ENCODE data around the gene MYO5B.
"Not testable (repeated sequence)": the region's sequence is repeated elsewhere in the genome, so short reads cannot be mapped to it uniquely, and the experiment has no call there.

DNA sequence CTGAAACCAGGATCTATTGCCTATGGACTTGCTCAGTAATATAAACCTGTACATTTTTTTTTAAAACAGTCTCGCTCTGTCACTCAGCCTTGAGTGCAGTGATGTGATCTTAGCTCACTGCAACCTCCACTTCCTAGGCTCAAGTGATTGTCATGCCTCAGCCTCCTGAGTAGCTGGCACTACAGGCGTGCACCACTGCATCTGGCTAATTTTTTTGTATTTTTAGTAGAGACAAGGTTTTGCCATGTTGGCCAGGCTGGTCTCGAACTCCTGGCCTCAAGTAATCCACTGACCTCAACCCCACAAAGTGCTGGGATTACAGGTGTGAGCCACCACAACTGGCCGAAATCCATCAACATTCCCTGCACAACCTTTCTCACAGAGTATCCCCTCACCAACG is 100.2 kb downstream of the MYO5B start:
- TF ChIP-seq MXI1 (IDR thresholded peaks at IDR 0.05; ENCODE audit: low read depth, low read length); LARP7 (IDR thresholded peaks at IDR 0.05); CTCF (IDR thresholded peaks at IDR 0.05 in 2 of 3, conservative IDR thresholded peaks at IDR 0.05 in 1 of 3; ENCODE audit: control insufficient read depth in 2 of 3, extremely low read depth in 1 of 3, insufficient read depth in 1 of 3, low read depth in 3 of 3, low read length in 3 of 3); GABPA (IDR thresholded peaks at IDR 0.05; ENCODE audit: low read depth); RFX5 (IDR thresholded peaks at IDR 0.05; ENCODE audit: low read depth, low read length); YBX1 (IDR thresholded peaks at IDR 0.05); EP300 (IDR thresholded peaks at IDR 0.05; ENCODE audit: borderline replicate concordance in 1 of 2, control insufficient read depth in 1 of 2, low read depth in 2 of 2, low read length in 2 of 2); ZBTB33 (IDR thresholded peaks at IDR 0.05): not testable (repeated sequence)
- TF ChIP-seq, protein P1, sequence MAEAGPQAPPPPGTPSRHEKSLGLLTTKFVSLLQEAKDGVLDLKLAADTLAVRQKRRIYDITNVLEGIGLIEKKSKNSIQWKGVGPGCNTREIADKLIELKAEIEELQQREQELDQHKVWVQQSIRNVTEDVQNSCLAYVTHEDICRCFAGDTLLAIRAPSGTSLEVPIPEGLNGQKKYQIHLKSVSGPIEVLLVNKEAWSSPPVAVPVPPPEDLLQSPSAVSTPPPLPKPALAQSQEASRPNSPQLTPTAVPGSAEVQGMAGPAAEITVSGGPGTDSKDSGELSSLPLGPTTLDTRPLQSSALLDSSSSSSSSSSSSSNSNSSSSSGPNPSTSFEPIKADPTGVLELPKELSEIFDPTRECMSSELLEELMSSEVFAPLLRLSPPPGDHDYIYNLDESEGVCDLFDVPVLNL (IDR thresholded peaks at IDR 0.05; ENCODE audit: low read depth, low read length): not testable (repeated sequence)
- TF ChIP-seq, protein P2, sequence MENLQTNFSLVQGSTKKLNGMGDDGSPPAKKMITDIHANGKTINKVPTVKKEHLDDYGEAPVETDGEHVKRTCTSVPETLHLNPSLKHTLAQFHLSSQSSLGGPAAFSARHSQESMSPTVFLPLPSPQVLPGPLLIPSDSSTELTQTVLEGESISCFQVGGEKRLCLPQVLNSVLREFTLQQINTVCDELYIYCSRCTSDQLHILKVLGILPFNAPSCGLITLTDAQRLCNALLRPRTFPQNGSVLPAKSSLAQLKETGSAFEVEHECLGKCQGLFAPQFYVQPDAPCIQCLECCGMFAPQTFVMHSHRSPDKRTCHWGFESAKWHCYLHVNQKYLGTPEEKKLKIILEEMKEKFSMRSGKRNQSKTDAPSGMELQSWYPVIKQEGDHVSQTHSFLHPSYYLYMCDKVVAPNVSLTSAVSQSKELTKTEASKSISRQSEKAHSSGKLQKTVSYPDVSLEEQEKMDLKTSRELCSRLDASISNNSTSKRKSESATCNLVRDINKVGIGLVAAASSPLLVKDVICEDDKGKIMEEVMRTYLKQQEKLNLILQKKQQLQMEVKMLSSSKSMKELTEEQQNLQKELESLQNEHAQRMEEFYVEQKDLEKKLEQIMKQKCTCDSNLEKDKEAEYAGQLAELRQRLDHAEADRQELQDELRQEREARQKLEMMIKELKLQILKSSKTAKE (IDR thresholded peaks at IDR 0.05; ENCODE audit: low read depth, poor library complexity, severe bottlenecking): not testable (repeated sequence)
